Pancreas (tissue), 10 donors: ENCODE results near the gene OMD. TPM values are rescaled to one million over a fixed set of nuclear protein-coding genes. Genes with fewer than 3 reads are reported as not detected.

Experiments used
- ATAC-seq, 4 donors: fragments of 200-7000 bp; cut with Tn5 transposase; one replicate each; pipeline versions ENCODE4 v1.8.0 to v1.9.1; 2020; ENCODE audit warnings: mild to moderate bottlenecking in 4 of 4, moderate library complexity in 4 of 4
- DNase-seq, 6 donors: peaks; one replicate each; pipeline ENCODE4 v3.0.0-alpha.2; 2020
- FAIRE-seq: peaks from 2 replicates; lab custom pipeline; 2012; peaks lifted over from hg19 to GRCh38; lab: Jason Lieb, UNC
- H3K27ac ChIP-seq, 4 donors: fragments of 200-600 bp; sonication (generic); 1 replicate in 3 of 4; 2 replicates in 1 of 4; pipeline versions ENCODE4 v1.5.0 to v1.8.0; 2020
- H3K27me3 ChIP-seq, 4 donors: fragments of 200-600 bp; one replicate each; pipeline ENCODE4 v1.8.0; 2021
- H3K36me3 ChIP-seq, 3 donors: fragments of 200-600 bp; sonication (generic) in 1 of 3; one replicate each; pipeline versions ENCODE4 v1.5.0 to v1.8.0; 2020 to 2021
- H3K4me1 ChIP-seq, 3 donors: fragments of 200-600 bp; one replicate each; pipeline ENCODE4 v1.8.0; 2021
- H3K4me3 ChIP-seq, 4 donors: fragments of 200-600 bp; sonication (generic) in 2 of 4; one replicate each; pipeline versions ENCODE4 v1.5.0 to v1.8.0; 2020 to 2021
- H3K9me3 ChIP-seq, 4 donors: fragments of 200-600 bp; one replicate each; pipeline ENCODE4 v1.8.0; 2021
- CTCF ChIP-seq, 4 donors: fragments of 200-600 bp; sonication (generic) in 3 of 4; IDR thresholded peaks; one replicate each; pipeline versions ENCODE4 v1.5.0 to v1.8.0; 2021; ENCODE audit warnings: antibody characterized with exemption in 4 of 4
- WGBS, 2 donors: extraction: QIAGEN DNeasy Blood & Tissue Kit; methylation state at CpG; one replicate each; pipeline ENCODE4 v1.1.7; 2013; 5-methylcytosine and 5-hydroxymethylcytosine counted together
- intact Hi-C, 3 donors: fragments of 100-400 bp; cut with DNase I; formaldehyde crosslinking; loops; one replicate each; pipeline versions ENCODE4 v1.11.1 to v1.14.2; 2022
- polyA plus RNA-seq, 2 donors: library from polyadenylated mRNA; stranded (reverse); fragments of 200-250 nt; gene quantifications; one replicate each; pipeline ENCODE4 v1.2.3, GENCODE V29; 2013
- total RNA-seq, 6 donors: library from RNA; stranded (reverse); fragmentation: NEBNext Ultra II Directional in 4 of 6; extraction: Animal tissue kit (Norgen Biotek cat#: 25700) in 4 of 6; gene quantifications; one replicate each; pipeline versions ENCODE4 v1.2.1 to v1.2.4, GENCODE V29; 2021 to 2023
- donor health status: healthy with polysubstance abuse.
- donor health status: DM: no; HTN: no; CAD: no; lungs with moderate emphysema.
- donor health status: DM: no; HTN: no; CAD: no.
- donor health status: control.
- donor health status: control.
- donor health status: Bipolar disorder and iron deficiency.
- donor health status: DM: yes; HTN: yes; CAD: no.
- donor health status: DM: no; HTN: no; CAD: no.
- donor health status: DM: no; HTN: no; CAD: no.
- donor health status: DM: yes; HTN: yes; CAD: no.

Gene OMD, protein sequence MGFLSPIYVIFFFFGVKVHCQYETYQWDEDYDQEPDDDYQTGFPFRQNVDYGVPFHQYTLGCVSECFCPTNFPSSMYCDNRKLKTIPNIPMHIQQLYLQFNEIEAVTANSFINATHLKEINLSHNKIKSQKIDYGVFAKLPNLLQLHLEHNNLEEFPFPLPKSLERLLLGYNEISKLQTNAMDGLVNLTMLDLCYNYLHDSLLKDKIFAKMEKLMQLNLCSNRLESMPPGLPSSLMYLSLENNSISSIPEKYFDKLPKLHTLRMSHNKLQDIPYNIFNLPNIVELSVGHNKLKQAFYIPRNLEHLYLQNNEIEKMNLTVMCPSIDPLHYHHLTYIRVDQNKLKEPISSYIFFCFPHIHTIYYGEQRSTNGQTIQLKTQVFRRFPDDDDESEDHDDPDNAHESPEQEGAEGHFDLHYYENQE
- 1 to 10 TPM in 2 of 6 donors, under 1 TPM in 3, not detected in 1; 0.19 to 2.4 (median 0.95) TPM for total RNA-seq
- under 1 TPM; 0.38 to 0.52 TPM for polyA plus RNA-seq

GRCh38 chr9:92424340-92424739, at the start of gene OMD:
TSS of gene OMD (minus strand) at chr9:92424471. CDS start at chr9:92417558, 6,913 bp downstream.
- peak within 1 kb of the TSS in 1 of 4 donors; percentile 2 for H3K4me3 ChIP-seq
- no peak within 1 kb of the TSS for H3K27ac ChIP-seq

GRCh38 chr9:92468206-92468605, 43.9 kb upstream of the OMD start:
- TF ChIP-seq CTCF (IDR thresholded peaks at IDR 0.05) = no peak
- FAIRE-seq = no peak
- WGBS, 2 donors = 98% methylated on average over 2 of the region's 2 CpGs
- no peaks in the 10 kb centered on the region for H3K4me1 ChIP-seq
- no peak for ATAC-seq
- no peaks in the 10 kb centered on the region for H3K36me3 ChIP-seq
- no peak overlapping the region for H3K27ac ChIP-seq
- intact Hi-C loops = no loop called here
- H3K4me3 ChIP-seq = no peak overlapping the region
- DNase-seq = no peak
- H3K27me3 ChIP-seq = no peaks in the 10 kb centered on the region
- no peaks in the 10 kb centered on the region for H3K9me3 ChIP-seq

More at GRCh38 chr9:92424340-92424739, at the start of gene OMD:
- intact Hi-C loops = no loop called here
- DNase-seq (no peak), ATAC-seq (no peak), FAIRE-seq (no peak)
- whole genome bisulfite sequencing, 2 donors = 81% methylated on average over 1 of the region's 1 CpG
- H3K9me3 ChIP-seq = no peaks in the 10 kb centered on the region
- no peaks in the 10 kb centered on the region for H3K27me3 ChIP-seq
- TF ChIP-seq CTCF (IDR thresholded peaks at IDR 0.05) = no peak
- no peaks in the 10 kb centered on the region for H3K36me3 ChIP-seq
- H3K4me1 ChIP-seq = no peaks in the 10 kb centered on the region

- Histone ChIP-seq H3K27ac (no peak overlapping the region), H3K4me3 (no peak overlapping the region), H3K36me3 (no peaks in the 10 kb centered on the region), H3K27me3 (no peaks in the 10 kb centered on the region), H3K9me3 (no peaks in the 10 kb centered on the region), H3K4me1 (no peaks in the 10 kb centered on the region)
- 78 to 92% methylated on average over 2 of the region's 2 CpGs for WGBS, 2 donors
- no peak for DNase-seq
- no peak for ATAC-seq
- FAIRE-seq = no peak
- TF ChIP-seq CTCF (IDR thresholded peaks at IDR 0.05) = no peak
- intact Hi-C loops = no loop called here
These were observed 43.2 kb upstream of the OMD start for GRCh38 chr9:92467511-92467910.

GRCh38 chr9:92467041-92467440, 42.8 kb upstream of the OMD start:
- Histone ChIP-seq H3K36me3 (no peaks in the 10 kb centered on the region), H3K27me3 (no peaks in the 10 kb centered on the region), H3K4me1 (no peaks in the 10 kb centered on the region), H3K4me3 (no peak overlapping the region), H3K9me3 (no peaks in the 10 kb centered on the region), H3K27ac (no peak overlapping the region)
- WGBS, 2 donors = 91 to 100% methylated on average over 1 of the region's 1 CpG
- TF ChIP-seq CTCF (IDR thresholded peaks at IDR 0.05) = no peak
- intact Hi-C loops = no loop called here
- no peak for DNase-seq
- ATAC-seq = no peak
- FAIRE-seq = no peak

DNA sequence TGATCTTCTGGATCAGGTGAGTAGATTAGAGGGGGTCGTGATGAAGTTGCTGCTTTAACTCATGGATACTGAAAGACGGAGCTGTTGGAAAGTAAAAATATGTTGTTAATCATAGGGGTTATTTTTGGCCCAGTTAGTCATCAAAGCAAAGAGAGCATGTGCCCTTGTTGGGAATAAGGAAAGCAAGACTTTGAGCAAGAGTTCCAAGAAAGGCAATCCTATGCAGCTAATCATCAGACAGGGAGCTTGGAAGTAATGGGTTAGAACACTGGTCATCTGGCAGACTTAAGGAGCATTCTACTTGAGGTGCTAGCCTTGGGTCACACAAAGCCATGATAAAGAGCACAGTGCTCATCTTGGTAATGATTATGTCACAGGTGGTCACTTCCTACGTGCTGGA, 39.7 kb upstream of the OMD start:
- H3K36me3 ChIP-seq = no peaks in the 10 kb centered on the region
- no peaks in the 10 kb centered on the region for H3K27me3 ChIP-seq
- ATAC-seq (peak in 1 of 4 donors; percentile 48), DNase-seq (no peak), FAIRE-seq (no peak)
- intact Hi-C loops = no loop called here
- no peaks in the 10 kb centered on the region for H3K9me3 ChIP-seq
- H3K4me3 ChIP-seq = no peak overlapping the region
- H3K4me1 ChIP-seq = no peaks in the 10 kb centered on the region
- no peak for TF ChIP-seq CTCF (IDR thresholded peaks at IDR 0.05)
- no peak overlapping the region for H3K27ac ChIP-seq
- WGBS, 2 donors = 53 to 54% methylated on average over 3 of the region's 3 CpGs
